K562 (cell line): Measurements from ENCODE around the gene GFI1. TPM values are rescaled to one million over a fixed set of nuclear protein-coding genes. Genes with fewer than 3 reads are reported as not detected.

Experiments used
- ATAC-seq: fragments of 200-7000 bp; cut with Tn5 transposase; 3 replicates; pipeline ENCODE4 v1.9.1; 2020; ENCODE audit warnings: moderate library complexity
- BruUV-seq: library from RNA; stranded (reverse); fragments of 400-500 nt; replicated peaks from 2 replicates; lab custom pipeline; 2021; lab: Mats Ljungman, UMichigan
- CTCF ChIA-PET: fragments of 300-600 bp; formaldehyde crosslinking; extraction: SDS; loops from one replicate; lab custom pipeline; 2021; ENCODE audit warnings: low intra/inter-chr PET ratio; lab: Yijun Ruan, JAX
- POLR2A ChIA-PET: fragments of 300-600, 350-650 bp; sonication (Branson Sonifier 250); formaldehyde crosslinking; extraction: SDS; loops from one replicate; lab custom pipeline; 2021; ENCODE audit warnings: antibody characterized with exemption, inconsistent platforms; lab: Yijun Ruan, JAX
- DNase-seq, 4 experiments: peaks; one replicate each; pipeline versions ENCODE4 v3.0.0 to v3.0.0-alpha.2; 2011 to 2018; ENCODE audit warnings: low spot score in 3 of 4, mixed read lengths in 3 of 4; ENCODE audit errors: extremely low read depth in 1 of 4
- FAIRE-seq: peaks from 2 replicates; lab custom pipeline; 2011; peaks lifted over from hg19 to GRCh38; lab: Jason Lieb, UNC
- H2AFZ ChIP-seq: 2 replicates; pipeline ENCODE4 v1.6.0; 2011; ENCODE audit warnings: low read depth, low read length, control low read depth, inconsistent platforms
- H3K27ac ChIP-seq: fragments of 200-600 bp; 3 replicates; pipeline ENCODE4 v1.8.0; 2011; ENCODE audit warnings: low read depth, mild to moderate bottlenecking, control low read depth, inconsistent platforms, low read length, moderate library complexity, mixed read lengths; ENCODE audit errors: extremely low read depth
- H3K27me3 ChIP-seq, 2 experiments: fragments of 300-600 bp in 1 of 2; 2 replicates in 1 of 2; 3 replicates in 1 of 2; pipeline versions ENCODE4 v1.6.0 to v1.8.0; 2011; ENCODE audit warnings: inconsistent platforms in 2 of 2, low read length in 2 of 2, mild to moderate bottlenecking in 1 of 2, mixed read lengths in 1 of 2, moderate library complexity in 1 of 2; ENCODE audit not compliant: control insufficient read depth in 2 of 2, insufficient read depth in 2 of 2
- H3K36me3 ChIP-seq: fragments of 300-600 bp; 3 replicates; pipeline ENCODE4 v1.8.0; 2011; ENCODE audit warnings: mild to moderate bottlenecking, low read length, inconsistent platforms; ENCODE audit not compliant: control insufficient read depth, insufficient read depth
- H3K4me1 ChIP-seq, 2 experiments: fragments of 200-600 bp in 1 of 2; replicated peaks in 1 of 2; 2 replicates in 1 of 2; 3 replicates in 1 of 2; pipeline versions ENCODE4 v1.5.1 to v1.8.0; 2011; ENCODE audit warnings: inconsistent platforms in 2 of 2, low read length in 2 of 2, mild to moderate bottlenecking in 1 of 2, mixed read lengths in 1 of 2, moderate library complexity in 1 of 2; ENCODE audit not compliant: control insufficient read depth in 2 of 2, insufficient read depth in 2 of 2
- H3K4me2 ChIP-seq: 2 replicates; pipeline ENCODE4 v1.6.1; 2011; ENCODE audit warnings: low read length, control low read depth, inconsistent platforms, mixed read lengths; ENCODE audit not compliant: insufficient read depth
- H3K4me3 ChIP-seq: fragments of 200-600 bp; sonication (generic), shearing (Covaris generic); 2 replicates; pipeline ENCODE4 v1.5.1; 2016; ENCODE audit warnings: control low read depth, inconsistent platforms
- H3K79me2 ChIP-seq: fragments of 200-600 bp; 3 replicates; pipeline ENCODE4 v1.8.0; 2011; ENCODE audit warnings: low read length, inconsistent platforms; ENCODE audit not compliant: control insufficient read depth, insufficient read depth
- H3K9ac ChIP-seq, 2 experiments: 2 replicates each; pipeline versions ENCODE4 v1.6.0 to v1.6.1; 2011; ENCODE audit warnings: low read depth in 2 of 2, low read length in 2 of 2, control low read depth in 1 of 2, inconsistent platforms in 1 of 2, mild to moderate bottlenecking in 1 of 2, mixed read lengths in 1 of 2; ENCODE audit not compliant: insufficient read depth in 1 of 2
- H3K9me1 ChIP-seq: one replicate; pipeline ENCODE4 v1.6.0; 2011; ENCODE audit warnings: inconsistent platforms, mild to moderate bottlenecking, low read length, moderate library complexity; ENCODE audit not compliant: control insufficient read depth, insufficient read depth
- H3K9me3 ChIP-seq: replicated peaks from 2 replicates; pipeline ENCODE4 v1.5.1; 2011; ENCODE audit warnings: low read depth, low read length, inconsistent platforms; ENCODE audit not compliant: control insufficient read depth, insufficient read depth
- H4K20me1 ChIP-seq: replicated peaks from 2 replicates; pipeline ENCODE4 v1.6.1; 2011; ENCODE audit warnings: low read length, inconsistent platforms, mixed read lengths; ENCODE audit not compliant: control insufficient read depth, insufficient read depth
- AFF4 ChIP-seq: sonication (generic); formaldehyde crosslinking; IDR thresholded peaks from 2 replicates; pipeline ENCODE4 v1.8.0; 2023; ENCODE audit warnings: mild to moderate bottlenecking, missing genetic modification reagents
- MECOM ChIP-seq: fragments of 250-450 bp; sonication (Bioruptor Pico); IDR thresholded peaks from 2 replicates; pipeline ENCODE4 v1.8.0; 2022; ENCODE audit warnings: inconsistent platforms
- STAG1 ChIP-seq: sonication (generic); formaldehyde crosslinking; IDR thresholded peaks from 2 replicates; pipeline ENCODE4 v1.5.0; 2020; ENCODE audit warnings: missing genetic modification reagents, borderline replicate concordance
- TCFL5 ChIP-seq: fragments of 250-450 bp; sonication (Bioruptor Pico); conservative IDR thresholded peaks from 2 replicates; pipeline ENCODE4 v1.6.1; 2021; ENCODE audit warnings: mild to moderate bottlenecking, moderate library complexity, matching md5 sums
- ZFP1 ChIP-seq: fragments of 450-650 bp; formaldehyde crosslinking; IDR thresholded peaks from 2 replicates; pipeline ENCODE4 v1.4.0; 2020; ENCODE audit warnings: mild to moderate bottlenecking, mixed read lengths
- WGBS: fragments of 100-300 bp; shearing (Covaris generic); methylation state at CpG from one replicate; pipeline ENCODE4 v1.1.6; 2016; ENCODE audit warnings: low coverage, mixed read lengths; ENCODE audit not compliant: insufficient coverage; ENCODE audit errors: missing lambda C conversion rate; 5-methylcytosine and 5-hydroxymethylcytosine counted together
- in situ Hi-C: fragments of 300-500 bp; cut with MboI; formaldehyde crosslinking; loops from 4 replicates; pipeline ENCODE4 v1.15.0; 2018; ENCODE audit warnings: inconsistent platforms, mixed read lengths
- intact Hi-C: fragments of 100-400 bp; cut with micrococcal nuclease; formaldehyde crosslinking; loops from 2 replicates; pipeline ENCODE4 v1.14.2; 2022
- polyA plus RNA-seq, 8 experiments: library from polyadenylated mRNA; depleted of rRNA in 4 of 8; stranded (reverse) in 5 of 8; unstranded in 3 of 8; fragments of >200 nt; fragmentation: Nextera tagmentation in 2 of 8; fragmentation: Illumina TruSeq in 1 of 8; extraction: Ambion mirVana in 2 of 8; extraction: Trizol in 1 of 8; gene quantifications; 2 replicates each; pipeline versions ENCODE4 v1.2.1 to v1.2.3, GENCODE V29; 2011 to 2014; ENCODE audit warnings: inconsistent platforms in 1 of 8, missing spikeins in 1 of 8
- total RNA-seq, 7 experiments: library from RNA; depleted of rRNA in 6 of 7; stranded (reverse); fragments of >200 nt in 6 of 7; fragmentation: Illumina TruSeq in 2 of 7; extraction: Trizol in 2 of 7; gene quantifications; 2 replicates each; pipeline versions ENCODE4 v1.2.1 to v1.2.3, GENCODE V29; 2011 to 2021; ENCODE audit warnings: low replicate concordance in 1 of 7

The GFI1 gene
- total and polyA plus RNA-seq, 9 of the 15 experiments (the other 6 are each of a cell fraction or from before 2014, with no cell fraction given): 0.07 to 0.93 (median 0.46) TPM

GRCh38 chr1:92444351-92444750 lies 42.4 kb downstream of the GFI1 start:
- Histone ChIP-seq H3K27ac (no peak overlapping the region), H3K27me3 (no peaks in the 10 kb centered on the region), H4K20me1 (no peaks in the 10 kb centered on the region), H3K79me2 (no peaks in the 10 kb centered on the region), H3K9ac (no peak overlapping the region), H3K4me1 (peaks cover 13 to 14% of the 10 kb centered on the region in 2 experiments), H3K4me2 (no peak overlapping the region), H3K9me1 (no peaks in the 10 kb centered on the region), H3K4me3 (no peak overlapping the region), H3K9me3 (no peaks in the 10 kb centered on the region), H3K36me3 (no peaks in the 10 kb centered on the region), H2AFZ (no peak overlapping the region)
- intact Hi-C loops: loop anchor here (10.0 kb wide), 1 partner anchor 130 kb away; no protein-coding TSS in a partner anchor
- CTCF ChIA-PET: interaction anchor here (0.7 kb wide), 1 partner anchor 864 kb away, joined by 3 read pairs; no protein-coding TSS in a partner anchor
- no peak for ATAC-seq
- no peak for FAIRE-seq
- no peak for DNase-seq
- WGBS: 87% methylated on average over 1 of the region's 1 CpG
- POLR2A ChIA-PET: interaction anchor here (1.1 kb wide), 1 partner anchor 16 kb away, joined by 4 read pairs; no protein-coding TSS in a partner anchor
- BruUV-seq: no TSS peak
- in situ Hi-C loops: no loop called here
- TF ChIP-seq ZFP1 (CRISPR knock-in tag) (no peak), STAG1 (CRISPR knock-in tag) (no peak), TCFL5 (CRISPR knock-in tag) (no peak), AFF4 (no peak), MECOM (CRISPR knock-in tag) (no peak)
